ENCODE measurements around the gene TNRC18. TPM values are rescaled to one million over a fixed set of nuclear protein-coding genes. Genes with fewer than 3 reads are reported as not detected.

TNRC18 gene
- total and polyA plus RNA-seq, 2 donors (not counting 1 experiment from before 2014, with no cell fraction given), result 17.8 to 75.0 TPM

DNA sequence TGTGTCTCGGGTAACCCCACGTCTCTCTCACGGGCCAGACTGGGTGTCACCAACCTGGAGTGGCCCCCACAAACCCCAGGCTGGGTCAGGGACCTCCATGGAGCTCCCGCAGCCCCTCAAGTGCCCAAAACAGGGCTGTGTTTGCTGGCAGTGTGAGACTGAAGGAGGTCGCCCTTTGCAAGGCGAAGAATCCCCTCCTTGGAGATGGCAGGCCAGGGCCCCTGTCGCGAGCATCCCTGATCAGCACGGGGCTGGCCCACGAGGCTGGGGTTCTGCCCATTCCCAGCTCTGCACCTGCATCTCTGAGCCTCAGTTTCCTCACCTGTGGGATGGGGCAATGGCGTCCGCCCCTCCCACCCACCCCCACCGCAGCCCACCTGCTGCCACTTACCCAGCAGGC, 78.5 kb downstream of the TNRC18 start:
- TF ChIP-seq, protein P1, sequence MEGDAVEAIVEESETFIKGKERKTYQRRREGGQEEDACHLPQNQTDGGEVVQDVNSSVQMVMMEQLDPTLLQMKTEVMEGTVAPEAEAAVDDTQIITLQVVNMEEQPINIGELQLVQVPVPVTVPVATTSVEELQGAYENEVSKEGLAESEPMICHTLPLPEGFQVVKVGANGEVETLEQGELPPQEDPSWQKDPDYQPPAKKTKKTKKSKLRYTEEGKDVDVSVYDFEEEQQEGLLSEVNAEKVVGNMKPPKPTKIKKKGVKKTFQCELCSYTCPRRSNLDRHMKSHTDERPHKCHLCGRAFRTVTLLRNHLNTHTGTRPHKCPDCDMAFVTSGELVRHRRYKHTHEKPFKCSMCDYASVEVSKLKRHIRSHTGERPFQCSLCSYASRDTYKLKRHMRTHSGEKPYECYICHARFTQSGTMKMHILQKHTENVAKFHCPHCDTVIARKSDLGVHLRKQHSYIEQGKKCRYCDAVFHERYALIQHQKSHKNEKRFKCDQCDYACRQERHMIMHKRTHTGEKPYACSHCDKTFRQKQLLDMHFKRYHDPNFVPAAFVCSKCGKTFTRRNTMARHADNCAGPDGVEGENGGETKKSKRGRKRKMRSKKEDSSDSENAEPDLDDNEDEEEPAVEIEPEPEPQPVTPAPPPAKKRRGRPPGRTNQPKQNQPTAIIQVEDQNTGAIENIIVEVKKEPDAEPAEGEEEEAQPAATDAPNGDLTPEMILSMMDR (IDR thresholded peaks at IDR 0.05), result no peak
- TF ChIP-seq EZH2 (IDR thresholded peaks at IDR 0.05; ENCODE audit: borderline replicate concordance, insufficient read depth, low read depth, low read length, poor library complexity, severe bottlenecking), result no peak
- no peak overlapping the region for H3K4me2 ChIP-seq (replicated peaks; ENCODE audit: low read depth, low read length, poor library complexity, severe bottlenecking)
- POLR2A ChIA-PET, result no interaction called here
- H2AFZ ChIP-seq (ENCODE audit: insufficient read depth, low read depth, low read length, poor library complexity, severe bottlenecking), result no peak overlapping the region
- no peaks in the 10 kb centered on the region for H3K27me3 ChIP-seq (replicated peaks in 1 of 4; ENCODE audit: control extremely low read depth in 1 of 4, control insufficient read depth in 3 of 4, insufficient read depth in 4 of 4, low read length in 3 of 4)
- H3K4me3 ChIP-seq (ENCODE audit: control extremely low read depth in 1 of 5, extremely low read depth in 1 of 5, insufficient read depth in 1 of 5, low read depth in 2 of 5, low read length in 4 of 5), result no peak overlapping the region
- DNase-seq (no peak), ATAC-seq (ENCODE audit: low read depth) (no peak)
- H3K9me3 Mint-ChIP-seq (ENCODE audit: insufficient read depth), result peaks cover 6% of the 10 kb centered on the region
- H3K36me3 ChIP-seq (replicated peaks in 1 of 2; ENCODE audit: control extremely low read depth in 1 of 2, control insufficient read depth in 1 of 2, extremely low read depth in 1 of 2, insufficient read depth in 2 of 2, low read length in 1 of 2), result peaks cover 2 to 52% of the 10 kb centered on the region in 2 experiments
- H3K9ac ChIP-seq (ENCODE audit: low read length), result no peak overlapping the region
- no peak overlapping the region for H3K27ac Mint-ChIP-seq
- H3K79me2 ChIP-seq (ENCODE audit: control insufficient read depth, insufficient read depth, low read length), result no peaks in the 10 kb centered on the region
- CTCF ChIA-PET, result no interaction called here
- peaks cover 6% of the 10 kb centered on the region for H4K20me1 ChIP-seq (ENCODE audit: control insufficient read depth, insufficient read depth, low read length, poor library complexity, severe bottlenecking)
- intact Hi-C loops (cut with micrococcal nuclease), result no loop called here
- 99% methylated on average over 10 of the region's 13 CpGs for WGBS (ENCODE audit: insufficient coverage)
- H3K4me1 ChIP-seq (ENCODE audit: control insufficient read depth in 2 of 2, insufficient read depth in 2 of 2, low read length in 2 of 2), result no peaks in the 10 kb centered on the region
- H3K4me1 Mint-ChIP-seq, result no peaks in the 10 kb centered on the region
- H3K9me3 ChIP-seq (ENCODE audit: control extremely low read depth in 1 of 3, control insufficient read depth in 2 of 3, insufficient read depth in 1 of 3, low read length in 2 of 3), result peaks cover 0 to 39% (median 18%) of the 10 kb centered on the region in 3 donors
- H3K27ac ChIP-seq (ENCODE audit: low read length in 2 of 2), result no peak overlapping the region
- no peak overlapping the region for H3K4me3 Mint-ChIP-seq
- H3K27me3 Mint-ChIP-seq, result no peaks in the 10 kb centered on the region

DNA sequence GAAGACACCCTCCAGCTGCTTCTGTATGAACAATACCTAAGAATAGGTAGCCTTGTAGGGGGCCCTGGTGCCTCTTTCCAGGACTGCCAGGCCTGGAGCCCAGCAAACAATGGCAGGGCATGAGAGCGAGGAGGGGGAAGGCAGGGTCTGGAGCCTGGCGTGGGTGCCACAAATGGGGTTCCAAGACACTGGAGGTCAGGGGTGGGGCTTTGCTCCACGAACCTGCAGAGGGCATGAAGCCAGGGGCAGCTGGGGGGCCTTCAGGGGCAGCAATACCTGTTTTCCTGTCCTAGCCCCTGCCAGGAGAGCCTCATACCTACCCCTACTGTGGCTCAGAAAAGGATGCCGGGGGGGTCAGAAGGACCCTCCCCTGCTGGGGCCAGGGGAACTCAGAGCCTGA, 79.3 kb downstream of the TNRC18 start:
- Histone ChIP-seq H3K9ac (ENCODE audit: low read length) (no peak overlapping the region), H3K27ac (ENCODE audit: low read length in 2 of 2) (no peak overlapping the region), H2AFZ (ENCODE audit: insufficient read depth, low read depth, low read length, poor library complexity, severe bottlenecking) (no peak overlapping the region), H3K36me3 (replicated peaks in 1 of 2; ENCODE audit: control extremely low read depth in 1 of 2, control insufficient read depth in 1 of 2, extremely low read depth in 1 of 2, insufficient read depth in 2 of 2, low read length in 1 of 2) (peaks cover 2 to 54% of the 10 kb centered on the region in 2 experiments), H3K4me2 (replicated peaks; ENCODE audit: low read depth, low read length, poor library complexity, severe bottlenecking) (no peak overlapping the region), H3K9me3 (ENCODE audit: control extremely low read depth in 1 of 3, control insufficient read depth in 2 of 3, insufficient read depth in 1 of 3, low read length in 2 of 3) (peaks cover 0 to 39% (median 18%) of the 10 kb centered on the region in 3 donors), H4K20me1 (ENCODE audit: control insufficient read depth, insufficient read depth, low read length, poor library complexity, severe bottlenecking) (peaks cover 6% of the 10 kb centered on the region), H3K27me3 (replicated peaks in 1 of 4; ENCODE audit: control extremely low read depth in 1 of 4, control insufficient read depth in 3 of 4, insufficient read depth in 4 of 4, low read length in 3 of 4) (no peaks in the 10 kb centered on the region), H3K4me3 (ENCODE audit: control extremely low read depth in 1 of 5, extremely low read depth in 1 of 5, insufficient read depth in 1 of 5, low read depth in 2 of 5, low read length in 4 of 5) (no peak overlapping the region), H3K79me2 (ENCODE audit: control insufficient read depth, insufficient read depth, low read length) (no peaks in the 10 kb centered on the region), H3K4me1 (ENCODE audit: control insufficient read depth in 2 of 2, insufficient read depth in 2 of 2, low read length in 2 of 2) (no peaks in the 10 kb centered on the region)
- H3K9me3 Mint-ChIP-seq (ENCODE audit: insufficient read depth), result peaks cover 6% of the 10 kb centered on the region
- intact Hi-C loops (cut with micrococcal nuclease), result no loop called here
- POLR2A ChIA-PET, result no interaction called here
- no peaks in the 10 kb centered on the region for H3K4me1 Mint-ChIP-seq
- CTCF ChIA-PET, result no interaction called here
- TF ChIP-seq EZH2 (IDR thresholded peaks at IDR 0.05; ENCODE audit: borderline replicate concordance, insufficient read depth, low read depth, low read length, poor library complexity, severe bottlenecking), result no peak
- TF ChIP-seq, protein P1 (IDR thresholded peaks at IDR 0.05), result no peak
- H3K27ac Mint-ChIP-seq, result no peak overlapping the region
- H3K4me3 Mint-ChIP-seq, result no peak overlapping the region
- DNase-seq (no peak), ATAC-seq (ENCODE audit: low read depth) (no peak)
- no peaks in the 10 kb centered on the region for H3K27me3 Mint-ChIP-seq
- 98% methylated on average over 4 of the region's 4 CpGs for WGBS (ENCODE audit: insufficient coverage)

All from B cell (primary cell).